Muscle of back (tissue), 11 donors: ENCODE data around the gene CMPK1. TPM values are rescaled to one million over a fixed set of nuclear protein-coding genes. Genes with fewer than 3 reads are reported as not detected.

Experiments used
- DNase-seq, 3 donors: peaks; one replicate each; pipeline versions ENCODE4 v3.0.0 to v3.0.0-alpha.2; 2013
- polyA plus RNA-seq, 10 donors: library from polyadenylated mRNA; unstranded; fragments of 120-200 nt; gene quantifications; one replicate each; pipeline ENCODE4 v1.2.1, GENCODE V29; 2013; ENCODE audit not compliant: insufficient read length in 10 of 10

The CMPK1 gene
- polyA plus RNA-seq, 10 donors = 58.8 to 77.3 (median 70.8) TPM

DNA sequence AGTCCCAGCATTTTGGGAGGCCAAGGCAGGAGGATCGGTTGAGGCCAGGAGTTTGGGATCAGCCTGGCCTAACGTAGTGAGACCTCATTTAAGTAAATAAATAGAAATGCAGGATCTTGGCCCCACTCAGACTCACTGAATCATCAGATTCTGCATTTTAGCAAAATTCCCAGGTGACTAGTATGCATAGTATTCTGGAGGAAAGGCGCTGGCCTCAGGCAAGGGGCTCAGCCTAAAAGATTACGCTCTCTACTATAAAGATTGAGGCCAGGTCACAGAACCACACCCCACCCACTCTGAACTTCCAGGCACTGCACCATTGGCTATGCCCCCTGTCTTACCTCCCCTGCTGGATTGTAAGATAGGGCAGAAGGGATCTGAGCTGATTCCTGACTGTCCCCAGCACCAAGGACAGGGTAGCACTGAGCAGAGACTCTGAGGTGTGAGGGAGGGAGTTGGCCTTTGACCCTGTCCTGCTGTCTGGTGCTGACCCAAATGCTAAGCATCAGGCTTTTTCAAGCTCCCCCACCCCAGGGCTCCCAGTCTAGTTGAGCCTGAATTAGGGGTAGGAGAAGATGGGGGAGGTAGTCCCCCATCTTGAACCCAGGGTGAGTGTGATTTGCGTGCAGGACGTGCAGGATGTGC is 85.2 kb downstream of the CMPK1 start:
- DNase-seq = no peak

DNA sequence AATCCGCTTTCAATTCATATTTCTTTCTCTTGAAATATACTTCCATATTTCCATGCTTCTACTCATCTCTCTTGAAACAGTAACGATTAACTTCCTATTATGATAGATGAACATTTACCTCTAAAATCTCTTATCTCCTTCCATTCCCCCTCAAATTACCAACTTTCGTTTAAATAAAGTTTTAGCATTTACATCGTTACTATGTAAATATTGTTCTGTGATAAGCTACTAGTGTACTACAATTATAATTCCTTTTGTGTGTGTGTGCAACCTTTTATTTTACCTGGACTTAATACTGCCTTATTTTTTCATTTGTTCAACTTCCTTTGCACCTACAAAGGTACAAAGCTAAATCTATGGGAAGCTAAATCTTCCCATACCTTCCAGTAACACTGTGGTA is 87.0 kb downstream of the CMPK1 start:
- no peak for DNase-seq

DNA sequence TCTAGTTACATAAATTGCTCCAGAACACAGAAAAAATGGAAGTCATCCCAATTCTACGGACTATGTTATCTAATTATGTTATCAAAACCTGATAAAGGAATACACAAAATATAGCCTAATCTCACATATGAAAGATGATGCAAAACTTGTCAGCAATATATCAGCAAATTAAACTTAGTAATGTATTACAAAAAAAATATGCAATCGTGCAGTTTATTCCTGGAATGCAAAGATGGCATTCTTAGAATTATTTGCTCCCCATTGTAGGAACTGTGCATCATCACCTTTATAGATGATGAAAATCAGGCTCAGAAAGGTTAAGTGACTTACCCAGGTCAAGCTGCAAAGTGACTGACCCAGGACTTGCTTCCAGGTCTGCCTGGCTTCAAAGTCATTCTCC is 90.3 kb downstream of the CMPK1 start:
- no peak for DNase-seq

DNA sequence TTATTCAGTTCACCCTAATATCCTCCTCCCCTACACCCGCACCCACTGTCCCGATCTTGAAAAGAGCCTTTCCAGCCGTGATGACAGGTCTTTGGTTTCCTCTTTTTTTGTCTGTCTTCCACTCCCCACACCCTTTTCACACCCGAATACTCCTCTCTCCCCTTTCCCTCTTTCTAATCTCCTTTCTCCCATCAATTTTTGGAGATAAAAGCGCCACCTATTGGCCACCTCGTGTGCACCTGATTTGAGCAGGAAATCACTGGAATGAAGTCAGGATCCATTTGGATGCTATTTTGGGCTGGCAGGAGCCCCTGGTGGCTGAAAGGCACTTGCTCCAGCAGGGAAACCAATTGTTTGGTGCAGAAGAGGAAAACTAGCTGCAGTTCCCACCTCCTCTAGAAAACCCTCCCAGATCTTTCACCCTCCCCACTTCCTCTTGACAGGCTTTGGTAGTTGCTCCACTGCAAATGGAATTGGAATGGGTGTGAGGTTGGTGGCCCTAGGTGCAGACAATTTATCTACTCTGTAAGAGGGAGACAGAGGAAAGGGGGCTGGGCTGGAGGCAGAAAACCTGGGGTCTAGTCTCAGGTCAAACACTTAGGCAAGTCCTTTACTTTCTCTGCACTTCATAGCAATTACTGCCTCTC is 90.9 kb downstream of the CMPK1 start:
- DNase-seq = peak in 1 of 3 donors; percentile 57

Other genes with a start within 250 kb of the CMPK1 start
- under 1 TPM in 2 of 10 donors, not detected in 8; 0.04 to 0.10 TPM for gene CYP4A22, start 196.3 kb upstream of the CMPK1 start, polyA plus RNA-seq
- gene PDZK1IP1, start 143.8 kb upstream of the CMPK1 start, polyA plus RNA-seq = under 1 TPM in 5 of 10 donors, not detected in 5; 0.18 to 0.42 (median 0.31) TPM
- gene TAL1, start 101.6 kb upstream of the CMPK1 start, polyA plus RNA-seq = 1 to 10 TPM; 2.6 to 5.0 (median 3.7) TPM
- gene STIL, start 19.6 kb upstream of the CMPK1 start, polyA plus RNA-seq = 1 to 10 TPM; 3.1 to 6.3 (median 4.1) TPM
- gene FOXE3, start 82.5 kb downstream of the CMPK1 start, polyA plus RNA-seq = under 1 TPM in 4 of 10 donors, not detected in 6; 0.05 to 0.21 (median 0.10) TPM
- gene FOXD2, start 104.3 kb downstream of the CMPK1 start, polyA plus RNA-seq = under 1 TPM; 0.12 to 0.33 (median 0.26) TPM